A549 (cell line): ENCODE data around the gene SHANK3. TPM values are rescaled to one million over a fixed set of nuclear protein-coding genes. Genes with fewer than 3 reads are reported as not detected.

Source experiments
- ATAC-seq, 2 experiments: fragments of 200-7000 bp in 1 of 2; fragments of >200 bp in 1 of 2; cut with Nextera tagmentation in 1 of 2; cut with Tn5 transposase in 1 of 2; 3 replicates each; pipeline versions ENCODE4 v1.8.0 to v1.9.1; 2018 to 2020; ENCODE audit warnings: mild to moderate bottlenecking in 1 of 2, moderate library complexity in 1 of 2
- CTCF ChIA-PET: fragments of 300-600 bp; sonication (Branson Sonifier 250); formaldehyde crosslinking; extraction: SDS; loops from one replicate; lab custom pipeline; 2021; ENCODE audit warnings: antibody characterized with exemption, inconsistent platforms; lab: Yijun Ruan, JAX
- POLR2A ChIA-PET: fragments of 350-600 bp; formaldehyde crosslinking; extraction: SDS; loops from one replicate; lab custom pipeline; 2021; ENCODE audit warnings: antibody characterized with exemption, inconsistent platforms; lab: Yijun Ruan, JAX
- DNase-seq, 2 experiments: peaks; one replicate each; pipeline versions ENCODE4 v3.0.0 to v3.0.0-alpha.2; 2011 to 2016; ENCODE audit warnings: low read depth in 1 of 2, low spot score in 1 of 2
- FAIRE-seq: peaks from 2 replicates; lab custom pipeline; 2011; peaks lifted over from hg19 to GRCh38; lab: Jason Lieb, UNC
- H3K27ac ChIP-seq, 2 experiments: fragments of >200 bp; sonication (Bioruptor Twin); formaldehyde crosslinking; 3 replicates each; pipeline ENCODE4 v1.5.1; 2016 to 2017
- H3K4me1 ChIP-seq: fragments of >200 bp; sonication (Bioruptor Twin); formaldehyde crosslinking; 3 replicates; pipeline ENCODE4 v1.6.1; 2016
- H3K4me2 ChIP-seq: fragments of >200 bp; sonication (Bioruptor Twin); formaldehyde crosslinking; 3 replicates; pipeline ENCODE4 v1.6.1; 2016
- H3K4me3 ChIP-seq: fragments of >200 bp; sonication (Bioruptor Twin); formaldehyde crosslinking; 3 replicates; pipeline ENCODE4 v1.5.1; 2016
- H3K9me3 ChIP-seq: fragments of >200 bp; sonication (Bioruptor Twin); formaldehyde crosslinking; 3 replicates; pipeline ENCODE4 v1.6.1; 2016
- CBX2 ChIP-seq: fragments of 200-600 bp; sonication (generic); IDR thresholded peaks from 2 replicates; pipeline ENCODE4 v1.6.1; 2016; ENCODE audit warnings: low read depth, mild to moderate bottlenecking, borderline replicate concordance
- CTCF ChIP-seq: fragments of >200 bp; sonication (Bioruptor Twin); formaldehyde crosslinking; IDR thresholded peaks from 3 replicates; pipeline ENCODE4 v1.5.1; 2016
- ELK1 ChIP-seq: fragments of 150-350 bp; IDR thresholded peaks from 2 replicates; pipeline ENCODE4 v1.6.1; 2014; ENCODE audit warnings: low read depth, mild to moderate bottlenecking, low read length
- FOSB ChIP-seq: fragments of 250-450 bp; sonication (Bioruptor Pico); IDR thresholded peaks from 2 replicates; pipeline ENCODE4 v1.5.0; 2020; ENCODE audit warnings: mild to moderate bottlenecking, moderate library complexity
- FOSL2 ChIP-seq, 2 experiments: fragments of 450-650 bp in 1 of 2; fragments of >200 bp in 1 of 2; sonication (Bioruptor Twin) in 1 of 2; formaldehyde crosslinking; IDR thresholded peaks; 2 replicates each; pipeline versions ENCODE4 v1.5.0 to v1.6.1; 2016 to 2020; ENCODE audit warnings: mild to moderate bottlenecking in 1 of 2, moderate library complexity in 1 of 2
- GATA3 ChIP-seq: IDR thresholded peaks from 2 replicates; pipeline ENCODE4 v1.6.1; 2012; ENCODE audit warnings: borderline replicate concordance
- JUN ChIP-seq, 2 experiments: fragments of >200 bp; sonication (Bioruptor Twin); formaldehyde crosslinking; IDR thresholded peaks; 2 replicates in 1 of 2; 3 replicates in 1 of 2; pipeline ENCODE4 v1.6.1; 2016 to 2017
- MAX ChIP-seq: IDR thresholded peaks from 2 replicates; pipeline ENCODE4 v1.6.1; 2012
- MYC ChIP-seq: IDR thresholded peaks from 2 replicates; pipeline ENCODE4 v1.6.1; 2012; ENCODE audit warnings: mild to moderate bottlenecking, inconsistent platforms, low read length, improper control_type of control experiment, borderline replicate concordance
- RAD21 ChIP-seq, 2 experiments: fragments of >200 bp in 1 of 2; sonication (Bioruptor Twin) in 1 of 2; formaldehyde crosslinking in 1 of 2; IDR thresholded peaks in 1 of 2; conservative IDR thresholded peaks in 1 of 2; 2 replicates in 1 of 2; 3 replicates in 1 of 2; pipeline ENCODE4 v1.6.1; 2012 to 2018; ENCODE audit warnings: inconsistent platforms in 1 of 2
- USF2 ChIP-seq: fragments of 450-650 bp; IDR thresholded peaks from 2 replicates; pipeline ENCODE4 v1.6.1; 2014; ENCODE audit warnings: antibody characterized with exemption
- ZSCAN20 ChIP-seq: fragments of 250-450 bp; sonication (Bioruptor Pico); IDR thresholded peaks from 2 replicates; pipeline ENCODE4 v1.8.0; 2022; ENCODE audit warnings: mild to moderate bottlenecking, moderate library complexity
- WGBS: methylation state at CpG from one replicate; pipeline ENCODE4 v1.1.6; 2017; ENCODE audit errors: missing lambda C conversion rate; 5-methylcytosine and 5-hydroxymethylcytosine counted together
- polyA plus RNA-seq, 4 experiments: library from polyadenylated mRNA; depleted of rRNA in 3 of 4; stranded (reverse); fragments of >200 nt; fragmentation: RNase III in 1 of 4; extraction: RNeasy Plus Mini Kit Qiagen cat#74134 plus additional on column Dnase treatment in 1 of 4; gene quantifications; 2 replicates in 3 of 4; 3 replicates in 1 of 4; pipeline ENCODE4 v1.2.3, GENCODE V29; 2011 to 2017
- TF ChIP-seq, protein P1 (sequence below): IDR thresholded peaks from 2 replicates; pipeline ENCODE4 v1.6.1; 2012; ENCODE audit warnings: low read depth, borderline replicate concordance
- TF ChIP-seq, protein P2 (sequence below): fragments of 250-450 bp; sonication (Bioruptor Pico); IDR thresholded peaks from 2 replicates; pipeline ENCODE4 v1.5.0; 2021; ENCODE audit warnings: mild to moderate bottlenecking, moderate library complexity, borderline replicate concordance

SHANK3 gene
- polyA plus RNA-seq, 2 of the 4 experiments (the other 2 are of a cell fraction), result 0.53 to 2.4 TPM

- peaks cover 19% of the 10 kb centered on the region for H3K4me1 ChIP-seq
- TF ChIP-seq RAD21 (conservative IDR thresholded peaks at IDR 0.05 in 1 of 2, IDR thresholded peaks at IDR 0.05 in 1 of 2) (peak in 1 of 2 experiments; percentile 24; a peak in 2 of 5 replicates), MYC (no peak)
- DNase-seq, result peak in 1 of 2 experiments; percentile 29
- 97% methylated on average over 16 of the region's 27 CpGs for WGBS
- ChIA-PET CTCF (interaction anchor here (1.8 kb wide), 1 partner anchor 68 kb away, joined by 4 read pairs; no protein-coding TSS in a partner anchor), POLR2A (no interaction called here)
- H3K4me3 ChIP-seq, result no peak overlapping the region
- ATAC-seq, result peak in 1 of 2 experiments; percentile 15; a peak in 3 of 6 replicates
- H3K27ac ChIP-seq, result no peak overlapping the region
- no peak overlapping the region for H3K4me2 ChIP-seq
- no peaks in the 10 kb centered on the region for H3K9me3 ChIP-seq
- no peak for FAIRE-seq
Observed at GRCh38 chr22:50625568-50626313, 46.9 kb upstream of the SHANK3 start.

- peaks cover 16% of the 10 kb centered on the region for H3K4me1 ChIP-seq
Observed at GRCh38 chr22:50626314-50626849, 46.2 kb upstream of the SHANK3 start.

GRCh38 chr22:50626850-50627641 lies 45.6 kb upstream of the SHANK3 start:
- Histone ChIP-seq H3K4me3 (peak overlapping the region; percentile 62), H3K4me2 (peak overlapping the region; percentile 95)
- CTCF ChIA-PET, result interaction anchor here (0.7 to 1.8 kb wide), 7 partner anchors 8 to 161 kb away, joined by 3 to 11 read pairs (median 3); no protein-coding TSS in a partner anchor
- TF ChIP-seq ZSCAN20 (CRISPR knock-in tag), result no peak
- TF ChIP-seq, all 56 proteins: peak for 0
- FAIRE-seq (no peak), DNase-seq (peak in 1 of 2 experiments; percentile 24), ATAC-seq (no peak)
- H3K9me3 ChIP-seq, result no peaks in the 10 kb centered on the region
- H3K4me1 ChIP-seq, result peaks cover 10% of the 10 kb centered on the region; the same call in 2 of the 3 replicates
- H3K27ac ChIP-seq, result peak overlapping the region; percentile 72 to 97
- WGBS, result 54% methylated on average over 24 of the region's 42 CpGs
- POLR2A ChIA-PET, result interaction anchor here (0.6 kb wide), 1 partner anchor 31 kb away, joined by 4 read pairs; no protein-coding TSS in a partner anchor

More at GRCh38 chr22:50626314-50626849, 46.2 kb upstream of the SHANK3 start:
- 92% methylated on average over 5 of the region's 12 CpGs for WGBS
- DNase-seq, result no peak
- Histone ChIP-seq H3K4me3 (no peak overlapping the region), H3K4me2 (no peak overlapping the region), H3K27ac (no peak overlapping the region), H3K9me3 (no peaks in the 10 kb centered on the region)
- POLR2A ChIA-PET, result no interaction called here
- TF ChIP-seq CBX2, result no peak
- no peak for TF ChIP-seq FOSB (CRISPR knock-in tag)
- TF ChIP-seq USF2, result no peak
- no peak for TF ChIP-seq ELK1
- no peak for TF ChIP-seq ZSCAN20 (CRISPR knock-in tag)
- TF ChIP-seq MYC, result no peak
- CTCF ChIA-PET, result interaction anchor here (0.7 kb wide), 1 partner anchor 70 kb away, joined by 3 read pairs; no protein-coding TSS in a partner anchor
- no peak for FAIRE-seq
- ATAC-seq, result no peak

DNA sequence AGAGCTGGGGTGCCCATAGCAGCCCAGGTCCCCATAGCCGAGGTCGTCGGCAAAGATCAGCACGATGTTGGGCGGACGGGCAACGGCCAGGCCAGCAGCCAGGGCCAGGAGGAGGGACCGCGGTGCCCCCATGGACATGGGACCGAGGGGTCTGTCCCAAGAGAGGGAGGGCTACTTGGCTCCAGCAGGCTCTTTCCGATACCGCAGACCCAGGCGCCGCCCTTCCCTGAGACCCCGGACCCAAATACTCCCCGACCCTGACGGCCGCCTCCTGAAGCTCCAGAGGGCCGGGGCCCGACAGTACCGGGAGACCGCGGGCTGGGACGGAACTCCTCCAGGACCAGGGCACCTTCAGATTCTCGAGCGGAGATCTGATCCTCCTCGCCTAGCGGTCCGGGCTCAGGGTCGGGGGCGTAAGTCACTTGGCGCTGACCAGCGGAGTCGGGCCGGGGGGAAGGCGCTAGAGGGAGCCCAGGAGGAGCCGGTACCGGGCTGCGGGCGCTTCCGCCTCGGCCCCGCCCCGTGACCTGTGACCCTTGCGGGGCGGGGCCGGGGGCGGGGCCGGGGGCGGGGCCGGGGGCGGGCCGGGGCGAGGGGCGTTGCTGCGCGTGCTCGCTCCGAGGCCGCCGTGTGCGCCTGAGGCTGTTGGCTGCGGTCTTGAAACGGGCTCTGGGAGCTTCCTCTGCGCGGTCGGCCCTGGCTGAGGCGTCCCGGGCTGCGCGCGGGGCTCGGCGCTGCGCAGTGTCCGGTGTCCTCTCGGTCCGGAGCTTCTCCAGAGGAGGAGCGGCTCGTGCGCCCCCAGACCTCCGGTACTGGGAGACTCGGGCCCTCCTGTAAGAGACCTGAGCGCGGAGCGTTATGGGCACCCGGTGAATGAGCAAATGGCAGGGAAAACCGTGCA lies 44.7 kb upstream of the SHANK3 start, which contains the start of gene ARSA:
Gene ARSA, minus strand, starts transcription at position 511 of the 901 bp plus-strand sequence. Its CDS starts 373 bp downstream, at position 138.
- DNase-seq (peak in 1 of 2 experiments; percentile 56), ATAC-seq (peak; percentile 81 to 83), FAIRE-seq (no peak)
- WGBS, result 4% methylated on average over 17 of the region's 88 CpGs
- Histone ChIP-seq H3K27ac (peak within 1 kb of the TSS; percentile 72 to 97), H3K4me2 (peak within 1 kb of the TSS; percentile 95), H3K9me3 (no peaks in the 10 kb centered on the region), H3K4me1 (peaks cover 10% of the 10 kb centered on the region; the same call in 2 of the 3 replicates), H3K4me3 (peak within 1 kb of the TSS; percentile 62)
- CTCF ChIA-PET, result interaction anchor here (0.7 to 1.8 kb wide), 7 partner anchors 9 to 162 kb away, joined by 3 to 11 read pairs (median 4); no protein-coding TSS in a partner anchor
- POLR2A ChIA-PET, result interaction anchor here (0.6 kb wide), 2 partner anchors 32 to 239 kb away, joined by 3 to 4 read pairs; no protein-coding TSS in a partner anchor
- TF ChIP-seq FOSL2 (IDR thresholded peaks at IDR 0.05) (no peak), FOSL2 (CRISPR knock-in tag; IDR thresholded peaks at IDR 0.05) (no peak), CTCF (peak; percentile 32; the same call in 2 of the 3 replicates), JUN (IDR thresholded peaks at IDR 0.05) (no peak), GATA3 (no peak), MAX (peak; percentile 64)
- TF ChIP-seq, protein P1, sequence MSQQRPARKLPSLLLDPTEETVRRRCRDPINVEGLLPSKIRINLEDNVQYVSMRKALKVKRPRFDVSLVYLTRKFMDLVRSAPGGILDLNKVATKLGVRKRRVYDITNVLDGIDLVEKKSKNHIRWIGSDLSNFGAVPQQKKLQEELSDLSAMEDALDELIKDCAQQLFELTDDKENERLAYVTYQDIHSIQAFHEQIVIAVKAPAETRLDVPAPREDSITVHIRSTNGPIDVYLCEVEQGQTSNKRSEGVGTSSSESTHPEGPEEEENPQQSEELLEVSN, result peak; percentile 54; the same call in 1 of the 2 replicates
- TF ChIP-seq, protein P2, sequence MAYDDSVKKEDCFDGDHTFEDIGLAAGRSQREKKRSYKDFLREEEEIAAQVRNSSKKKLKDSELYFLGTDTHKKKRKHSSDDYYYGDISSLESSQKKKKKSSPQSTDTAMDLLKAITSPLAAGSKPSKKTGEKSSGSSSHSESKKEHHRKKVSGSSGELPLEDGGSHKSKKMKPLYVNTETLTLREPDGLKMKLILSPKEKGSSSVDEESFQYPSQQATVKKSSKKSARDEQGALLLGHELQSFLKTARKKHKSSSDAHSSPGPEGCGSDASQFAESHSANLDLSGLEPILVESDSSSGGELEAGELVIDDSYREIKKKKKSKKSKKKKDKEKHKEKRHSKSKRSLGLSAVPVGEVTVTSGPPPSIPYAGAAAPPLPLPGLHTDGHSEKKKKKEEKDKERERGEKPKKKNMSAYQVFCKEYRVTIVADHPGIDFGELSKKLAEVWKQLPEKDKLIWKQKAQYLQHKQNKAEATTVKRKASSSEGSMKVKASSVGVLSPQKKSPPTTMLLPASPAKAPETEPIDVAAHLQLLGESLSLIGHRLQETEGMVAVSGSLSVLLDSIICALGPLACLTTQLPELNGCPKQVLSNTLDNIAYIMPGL, result no peak
